BLaER1 (cell line): ENCODE results near the gene CD63.

Experiments
- H3K27ac ChIP-seq: shearing (Covaris generic); formaldehyde crosslinking; 2 replicates; pipeline ENCODE4 v1.8.1; 2022
- H3K27me3 ChIP-seq: shearing (Covaris generic); formaldehyde crosslinking; 2 replicates; pipeline ENCODE4 v1.8.1; 2022
- H3K36me3 ChIP-seq: shearing (Covaris generic); formaldehyde crosslinking; 2 replicates; pipeline ENCODE4 v1.8.1; 2022
- H3K4me1 ChIP-seq: shearing (Covaris generic); formaldehyde crosslinking; 2 replicates; pipeline ENCODE4 v1.8.1; 2022
- H3K4me2 ChIP-seq: shearing (Covaris generic); formaldehyde crosslinking; 2 replicates; pipeline ENCODE4 v1.8.1; 2022
- H3K4me3 ChIP-seq: shearing (Covaris generic); formaldehyde crosslinking; 2 replicates; pipeline ENCODE4 v1.8.1; 2022
- H3K9ac ChIP-seq: shearing (Covaris generic); formaldehyde crosslinking; 2 replicates; pipeline ENCODE4 v1.8.1; 2022
- H3K9me3 ChIP-seq: shearing (Covaris generic); formaldehyde crosslinking; 2 replicates; pipeline ENCODE4 v1.8.1; 2022
- H4K20me1 ChIP-seq: shearing (Covaris generic); formaldehyde crosslinking; 2 replicates; pipeline ENCODE4 v1.8.1; 2022
- Cebpa-rat ChIP-seq: shearing (Covaris generic); IDR thresholded peaks from 2 replicates; pipeline ENCODE4 v1.8.1; 2022

CD63 gene

GRCh38 chr12:55693323-55694187, 35.3 kb downstream of the CD63 start:
- H3K27me3 ChIP-seq, result no peaks in the 10 kb centered on the region
- no peaks in the 10 kb centered on the region for H3K4me1 ChIP-seq
- TF ChIP-seq Cebpa-rat, result no peak
- no peak overlapping the region for H3K4me3 ChIP-seq
- H3K27ac ChIP-seq, result no peak overlapping the region
- no peaks in the 10 kb centered on the region for H3K36me3 ChIP-seq
- no peaks in the 10 kb centered on the region for H4K20me1 ChIP-seq
- H3K9me3 ChIP-seq, result no peaks in the 10 kb centered on the region
- H3K9ac ChIP-seq, result no peak overlapping the region
- H3K4me2 ChIP-seq, result no peak overlapping the region

- Histone ChIP-seq H3K27ac (no peak overlapping the region), H3K27me3 (no peaks in the 10 kb centered on the region), H3K4me2 (no peak overlapping the region), H3K9me3 (no peaks in the 10 kb centered on the region), H3K9ac (no peak overlapping the region), H3K4me3 (no peak overlapping the region), H3K36me3 (no peaks in the 10 kb centered on the region), H3K4me1 (no peaks in the 10 kb centered on the region), H4K20me1 (no peaks in the 10 kb centered on the region)
- no peak for TF ChIP-seq Cebpa-rat
Observed at GRCh38 chr12:55692631-55693322, 36.0 kb downstream of the CD63 start.

- no peak for TF ChIP-seq Cebpa-rat
- no peaks in the 10 kb centered on the region for H3K36me3 ChIP-seq
- H3K27ac ChIP-seq, result no peak overlapping the region
- no peaks in the 10 kb centered on the region for H3K27me3 ChIP-seq
- no peak overlapping the region for H3K9ac ChIP-seq
- no peak overlapping the region for H3K4me2 ChIP-seq
- H4K20me1 ChIP-seq, result no peaks in the 10 kb centered on the region
- H3K4me1 ChIP-seq, result no peaks in the 10 kb centered on the region
- H3K9me3 ChIP-seq, result no peaks in the 10 kb centered on the region
- no peak overlapping the region for H3K4me3 ChIP-seq
Observed at GRCh38 chr12:55688716-55689655, 39.8 kb downstream of the CD63 start.

GRCh38 chr12:55687746-55688145, 41.1 kb downstream of the CD63 start:
- Histone ChIP-seq H3K4me3 (no peak overlapping the region), H3K4me2 (no peak overlapping the region), H3K27ac (no peak overlapping the region), H3K9me3 (no peaks in the 10 kb centered on the region), H3K27me3 (no peaks in the 10 kb centered on the region), H3K9ac (no peak overlapping the region), H3K4me1 (peaks cover 5% of the 10 kb centered on the region), H3K36me3 (no peaks in the 10 kb centered on the region), H4K20me1 (no peaks in the 10 kb centered on the region)
- no peak for TF ChIP-seq Cebpa-rat

GRCh38 chr12:55686366-55687010, 42.3 kb downstream of the CD63 start:
- Histone ChIP-seq H3K27ac (no peak overlapping the region), H3K4me1 (peaks cover 18% of the 10 kb centered on the region), H3K4me2 (no peak overlapping the region), H3K9ac (no peak overlapping the region), H3K4me3 (no peak overlapping the region), H3K27me3 (no peaks in the 10 kb centered on the region), H3K36me3 (no peaks in the 10 kb centered on the region), H3K9me3 (no peaks in the 10 kb centered on the region), H4K20me1 (no peaks in the 10 kb centered on the region)
- TF ChIP-seq Cebpa-rat, result no peak

- Histone ChIP-seq H3K9me3 (no peaks in the 10 kb centered on the region), H3K27ac (no peak overlapping the region), H3K4me3 (no peak overlapping the region), H3K4me1 (peaks cover 20% of the 10 kb centered on the region), H3K4me2 (no peak overlapping the region), H3K9ac (no peak overlapping the region), H3K36me3 (no peaks in the 10 kb centered on the region), H3K27me3 (no peaks in the 10 kb centered on the region), H4K20me1 (no peaks in the 10 kb centered on the region)
- no peak for TF ChIP-seq Cebpa-rat
Observed at GRCh38 chr12:55685671-55686070, 43.1 kb downstream of the CD63 start.

GRCh38 chr12:55684761-55685370, 43.9 kb downstream of the CD63 start:
- Histone ChIP-seq H3K9me3 (no peaks in the 10 kb centered on the region), H3K36me3 (no peaks in the 10 kb centered on the region), H3K4me2 (no peak overlapping the region), H3K4me1 (peaks cover 20% of the 10 kb centered on the region), H3K4me3 (no peak overlapping the region), H4K20me1 (no peaks in the 10 kb centered on the region), H3K27ac (no peak overlapping the region), H3K27me3 (no peaks in the 10 kb centered on the region), H3K9ac (no peak overlapping the region)
- TF ChIP-seq Cebpa-rat, result no peak

GRCh38 chr12:55683676-55684075, 45.1 kb downstream of the CD63 start:
- no peaks in the 10 kb centered on the region for H3K36me3 ChIP-seq
- H3K9ac ChIP-seq, result no peak overlapping the region
- no peaks in the 10 kb centered on the region for H3K9me3 ChIP-seq
- no peak overlapping the region for H3K27ac ChIP-seq
- no peaks in the 10 kb centered on the region for H3K27me3 ChIP-seq
- H3K4me1 ChIP-seq, result peaks cover 20% of the 10 kb centered on the region
- no peaks in the 10 kb centered on the region for H4K20me1 ChIP-seq
- TF ChIP-seq Cebpa-rat, result no peak
- no peak overlapping the region for H3K4me3 ChIP-seq
- H3K4me2 ChIP-seq, result no peak overlapping the region
